Testis (tissue), 3 donors: Measurements from ENCODE around the gene CBR3. TPM values are rescaled to one million over a fixed set of nuclear protein-coding genes. Genes with fewer than 3 reads are reported as not detected.

Source experiments
- DNase-seq: peaks from one replicate; pipeline ENCODE4 v3.0.0-alpha.2; 2019
- H3K27ac ChIP-seq, 2 donors: fragments of 200-600 bp; sonication (generic); one replicate each; pipeline ENCODE4 v1.5.1; 2019
- H3K27me3 ChIP-seq: fragments of 200-600 bp; sonication (generic); one replicate; pipeline ENCODE4 v1.5.1; 2019
- H3K36me3 ChIP-seq: fragments of 200-600 bp; sonication (generic); one replicate; pipeline ENCODE4 v1.5.1; 2017; ENCODE audit warnings: low read depth; ENCODE audit errors: missing control alignments
- H3K4me1 ChIP-seq: fragments of 200-600 bp; sonication (generic); one replicate; pipeline ENCODE4 v1.5.1; 2019
- H3K4me3 ChIP-seq, 2 donors: fragments of 200-600 bp; sonication (generic); one replicate each; pipeline ENCODE4 v1.5.1; 2017 to 2019
- H3K9me3 ChIP-seq: fragments of 200-600 bp; sonication (generic); one replicate; pipeline ENCODE4 v1.5.1; 2017
- POLR2A ChIP-seq: fragments of 450-650 bp; IDR thresholded peaks from one replicate; pipeline ENCODE4 v1.6.1; 2017; ENCODE audit warnings: antibody characterized with exemption, mild to moderate bottlenecking, moderate library complexity
- WGBS, 2 donors: methylation state at CpG; one replicate each; pipeline ENCODE4 v1.1.5; 2018; 5-methylcytosine and 5-hydroxymethylcytosine counted together
- intact Hi-C: fragments of 100-400 bp; cut with DNase I; formaldehyde crosslinking; loops from one replicate; pipeline ENCODE4 v1.15.1; 2023; ENCODE audit warnings: low total_unique reads
- polyA plus RNA-seq: library from polyadenylated mRNA; stranded (reverse); fragments of 350-450 nt; fragmentation: Illumina TruSeq; extraction: RNeasy Lipid Tissue Mini Kit (QIAGEN cat#74804); gene quantifications from one replicate; pipeline ENCODE4 v1.2.3, GENCODE V29; 2014; ENCODE audit warnings: low read depth, low replicate concordance; ENCODE audit not compliant: insufficient read depth
- total RNA-seq, 2 donors: library from RNA; depleted of rRNA; stranded (reverse); fragments of >200 nt; gene quantifications; one replicate each; pipeline ENCODE4 v1.2.3, GENCODE V29; 2016
- TF ChIP-seq, protein P1 (sequence below), 3 experiments: fragments of 450-650 bp in 2 of 3; fragments of 200-600 bp in 1 of 3; sonication (generic) in 1 of 3; IDR thresholded peaks; one replicate each; pipeline ENCODE4 v1.5.1; 2016 to 2019; ENCODE audit warnings: antibody characterized with exemption in 3 of 3, mild to moderate bottlenecking in 2 of 3, moderate library complexity in 1 of 3

Gene CBR3
- total and polyA plus RNA-seq, 3 donors from 2014 or later: 2.8 to 10.7 (median 6.9) TPM

DNA sequence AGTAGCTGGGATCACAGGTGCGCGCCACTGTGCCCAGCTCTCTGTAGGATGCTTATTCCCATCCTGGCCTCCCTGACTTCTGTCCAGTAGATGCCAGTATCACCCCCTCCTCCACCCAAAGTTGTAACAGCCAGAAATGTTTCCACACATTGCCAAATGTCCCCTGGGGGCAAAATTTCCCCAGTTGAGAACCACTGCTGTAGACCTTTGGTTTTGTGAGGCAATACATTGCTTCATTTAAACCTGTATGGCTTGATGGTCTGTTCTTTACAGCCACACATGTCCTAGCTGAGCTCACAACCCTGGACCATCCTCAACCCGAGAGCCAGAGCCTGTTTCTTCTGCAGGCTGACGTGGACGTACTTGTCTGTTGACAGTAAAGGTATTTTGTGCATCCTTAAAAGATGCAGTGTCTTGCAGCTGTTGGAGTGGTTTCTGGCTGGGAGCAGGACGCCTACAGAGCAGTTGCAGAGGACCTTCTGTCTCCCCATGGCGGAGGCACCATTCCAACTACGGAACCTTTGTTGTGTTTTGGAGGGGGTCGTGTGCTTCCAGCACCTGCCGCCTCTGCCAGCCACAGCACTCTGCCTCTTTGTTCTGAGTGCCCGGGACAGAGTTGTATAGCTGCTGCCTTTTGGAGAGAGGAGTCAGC lies 48.4 kb downstream of the CBR3 start:
- no peaks in the 10 kb centered on the region for H3K27me3 ChIP-seq
- DNase-seq: no peak
- 88 to 89% methylated on average over 11 of the region's 11 CpGs for WGBS, 2 donors
- no peaks in the 10 kb centered on the region for H3K9me3 ChIP-seq
- H3K27ac ChIP-seq: no peak overlapping the region
- intact Hi-C loops: no loop called here
- H3K36me3 ChIP-seq: no peaks in the 10 kb centered on the region
- no peak for TF ChIP-seq POLR2A
- TF ChIP-seq, protein P1, sequence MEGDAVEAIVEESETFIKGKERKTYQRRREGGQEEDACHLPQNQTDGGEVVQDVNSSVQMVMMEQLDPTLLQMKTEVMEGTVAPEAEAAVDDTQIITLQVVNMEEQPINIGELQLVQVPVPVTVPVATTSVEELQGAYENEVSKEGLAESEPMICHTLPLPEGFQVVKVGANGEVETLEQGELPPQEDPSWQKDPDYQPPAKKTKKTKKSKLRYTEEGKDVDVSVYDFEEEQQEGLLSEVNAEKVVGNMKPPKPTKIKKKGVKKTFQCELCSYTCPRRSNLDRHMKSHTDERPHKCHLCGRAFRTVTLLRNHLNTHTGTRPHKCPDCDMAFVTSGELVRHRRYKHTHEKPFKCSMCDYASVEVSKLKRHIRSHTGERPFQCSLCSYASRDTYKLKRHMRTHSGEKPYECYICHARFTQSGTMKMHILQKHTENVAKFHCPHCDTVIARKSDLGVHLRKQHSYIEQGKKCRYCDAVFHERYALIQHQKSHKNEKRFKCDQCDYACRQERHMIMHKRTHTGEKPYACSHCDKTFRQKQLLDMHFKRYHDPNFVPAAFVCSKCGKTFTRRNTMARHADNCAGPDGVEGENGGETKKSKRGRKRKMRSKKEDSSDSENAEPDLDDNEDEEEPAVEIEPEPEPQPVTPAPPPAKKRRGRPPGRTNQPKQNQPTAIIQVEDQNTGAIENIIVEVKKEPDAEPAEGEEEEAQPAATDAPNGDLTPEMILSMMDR (IDR thresholded peaks at IDR 0.05): no peak
- no peaks in the 10 kb centered on the region for H3K4me1 ChIP-seq
- H3K4me3 ChIP-seq: no peak overlapping the region

DNA sequence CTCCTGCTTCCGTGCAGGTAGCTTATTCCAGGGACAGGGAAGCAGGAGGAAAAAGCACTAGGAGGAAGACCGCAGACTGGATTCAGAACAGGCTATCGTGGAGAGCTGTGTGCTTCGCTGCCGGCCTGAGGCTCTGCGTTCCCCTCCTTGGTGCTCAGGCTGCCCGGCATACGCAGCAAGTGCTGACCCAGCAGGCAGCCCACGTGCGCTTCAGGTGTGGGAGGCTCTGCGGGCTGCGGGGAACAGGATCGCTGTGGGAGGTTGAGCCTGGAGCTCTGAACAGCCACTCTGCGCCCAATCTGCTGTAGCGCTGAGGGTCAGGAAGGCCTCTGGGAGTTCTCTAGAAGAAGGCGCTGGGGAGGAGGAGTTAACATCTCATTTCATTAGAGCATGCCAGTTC lies 49.7 kb downstream of the CBR3 start:
- TF ChIP-seq, protein P1 (IDR thresholded peaks at IDR 0.05): no peak
- no peak for TF ChIP-seq POLR2A
- no peak for DNase-seq
- Histone ChIP-seq H3K27me3 (no peaks in the 10 kb centered on the region), H3K4me1 (peaks cover 6% of the 10 kb centered on the region), H3K4me3 (no peak overlapping the region), H3K27ac (no peak overlapping the region), H3K36me3 (no peaks in the 10 kb centered on the region), H3K9me3 (no peaks in the 10 kb centered on the region)
- WGBS, 2 donors: 82 to 86% methylated on average over 15 to 16 of the region's 16 CpGs
- intact Hi-C loops: no loop called here

DNA sequence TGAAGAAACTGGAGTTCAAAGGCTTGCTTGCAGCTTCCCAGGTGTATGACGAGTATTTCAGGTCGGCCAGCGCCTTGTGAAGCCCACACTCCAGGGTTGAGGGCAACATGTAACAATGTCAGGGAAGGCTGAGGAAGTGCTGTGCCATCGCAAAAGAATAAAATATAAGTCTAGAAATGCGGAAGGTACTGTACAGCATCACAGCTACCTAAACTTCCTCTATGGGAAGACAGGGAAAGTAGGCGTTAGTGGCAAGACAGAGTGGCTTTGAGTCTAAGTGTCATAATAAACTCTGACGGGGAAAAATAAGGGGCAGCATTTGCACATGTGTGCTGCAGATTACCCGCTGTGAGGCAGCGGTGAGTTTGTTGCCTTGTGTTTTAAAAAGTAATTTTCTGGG lies 50.6 kb downstream of the CBR3 start:
- no peak for DNase-seq
- Histone ChIP-seq H3K4me1 (peaks cover 6% of the 10 kb centered on the region), H3K27ac (no peak overlapping the region), H3K27me3 (no peaks in the 10 kb centered on the region), H3K9me3 (no peaks in the 10 kb centered on the region), H3K36me3 (no peaks in the 10 kb centered on the region), H3K4me3 (no peak overlapping the region)
- TF ChIP-seq, protein P1 (IDR thresholded peaks at IDR 0.05): no peak
- 95 to 96% methylated on average over 9 of the region's 9 CpGs for WGBS, 2 donors
- intact Hi-C loops: no loop called here

DNA sequence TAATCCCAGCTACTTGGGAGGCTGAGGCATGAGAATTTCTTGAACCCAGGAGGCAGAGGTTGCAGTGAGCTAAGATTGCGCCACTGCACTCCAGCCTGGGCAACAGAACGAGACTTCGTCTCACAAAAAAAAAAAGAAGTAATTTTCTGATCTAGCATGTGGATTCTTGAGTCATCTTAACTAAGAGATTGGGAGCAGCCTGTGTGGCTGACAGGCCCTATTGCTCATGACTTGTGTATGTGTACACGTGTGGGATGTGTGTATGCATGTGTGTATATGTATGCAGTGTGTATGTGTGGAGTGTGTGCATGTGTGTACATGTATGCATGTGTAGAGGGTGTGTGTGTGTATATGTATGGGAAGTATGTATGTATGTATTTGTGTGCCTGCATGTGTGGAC lies 51.2 kb downstream of the CBR3 start:
- WGBS, 2 donors: 93% methylated on average over 4 of the region's 4 CpGs
- Histone ChIP-seq H3K27me3 (no peaks in the 10 kb centered on the region), H3K27ac (no peak overlapping the region), H3K36me3 (no peaks in the 10 kb centered on the region), H3K9me3 (no peaks in the 10 kb centered on the region), H3K4me3 (no peak overlapping the region), H3K4me1 (peaks cover 6% of the 10 kb centered on the region)
- no peak for DNase-seq
- intact Hi-C loops: no loop called here
- TF ChIP-seq, protein P1 (IDR thresholded peaks at IDR 0.05): no peak
- no peak for TF ChIP-seq POLR2A
